K562 treated with DMSO at 1 percent for 4 hours (cell line): ENCODE results near the gene SSTR3. TPM values are rescaled to one million over a fixed set of nuclear protein-coding genes. Genes with fewer than 3 reads are reported as not detected.

Experiments
- total RNA-seq: library from RNA; unstranded; fragments of 300-600 nt; gene quantifications from 2 replicates; pipeline ENCODE4 v1.2.3, GENCODE V29; 2022; ENCODE audit not compliant: insufficient read depth

Gene SSTR3
- total RNA-seq: 0.37 TPM in 1 of 2 replicates, not detected in the other

DNA sequence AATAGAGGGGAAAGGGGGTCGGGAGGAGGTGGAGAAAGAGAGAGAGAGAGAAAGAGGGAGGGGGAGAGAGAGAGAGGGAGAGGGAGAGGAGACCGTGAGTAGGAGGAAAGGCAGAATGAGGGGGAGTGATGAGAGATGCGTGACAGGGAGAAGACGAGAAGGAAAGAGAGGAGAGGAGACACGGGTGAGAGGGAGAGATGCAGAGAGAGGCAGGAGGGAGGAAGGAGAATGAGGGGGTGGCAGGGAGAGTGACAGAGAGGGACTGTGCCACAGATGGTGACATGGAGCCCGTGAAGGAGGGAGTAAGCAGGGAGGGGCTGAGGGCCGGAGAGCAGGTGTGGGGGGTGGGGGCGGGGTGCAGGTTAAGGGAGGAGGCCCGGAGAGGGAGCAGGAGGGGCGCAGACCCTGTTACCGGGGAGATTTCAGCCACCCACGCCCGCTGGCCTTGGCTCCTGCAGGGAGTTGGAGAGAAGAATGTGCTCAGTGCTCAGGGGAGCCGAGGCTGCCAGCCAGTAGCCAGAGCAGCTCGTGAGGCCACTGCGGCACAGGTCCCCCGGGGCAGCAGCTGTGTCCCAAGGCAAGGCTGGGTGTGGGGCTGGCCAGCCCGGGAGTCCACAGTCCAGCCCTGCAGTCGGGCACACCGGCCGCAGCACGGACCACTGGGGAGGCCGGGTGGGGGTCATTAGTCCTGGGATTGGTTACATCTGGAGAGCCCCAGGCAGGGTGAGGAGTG is at the start of gene SSTR3:
SSTR3 (minus strand) TSS at position 304 of the 733 bp plus-strand sequence. CDS start 4,674 bp downstream, outside the sequence.

DNA sequence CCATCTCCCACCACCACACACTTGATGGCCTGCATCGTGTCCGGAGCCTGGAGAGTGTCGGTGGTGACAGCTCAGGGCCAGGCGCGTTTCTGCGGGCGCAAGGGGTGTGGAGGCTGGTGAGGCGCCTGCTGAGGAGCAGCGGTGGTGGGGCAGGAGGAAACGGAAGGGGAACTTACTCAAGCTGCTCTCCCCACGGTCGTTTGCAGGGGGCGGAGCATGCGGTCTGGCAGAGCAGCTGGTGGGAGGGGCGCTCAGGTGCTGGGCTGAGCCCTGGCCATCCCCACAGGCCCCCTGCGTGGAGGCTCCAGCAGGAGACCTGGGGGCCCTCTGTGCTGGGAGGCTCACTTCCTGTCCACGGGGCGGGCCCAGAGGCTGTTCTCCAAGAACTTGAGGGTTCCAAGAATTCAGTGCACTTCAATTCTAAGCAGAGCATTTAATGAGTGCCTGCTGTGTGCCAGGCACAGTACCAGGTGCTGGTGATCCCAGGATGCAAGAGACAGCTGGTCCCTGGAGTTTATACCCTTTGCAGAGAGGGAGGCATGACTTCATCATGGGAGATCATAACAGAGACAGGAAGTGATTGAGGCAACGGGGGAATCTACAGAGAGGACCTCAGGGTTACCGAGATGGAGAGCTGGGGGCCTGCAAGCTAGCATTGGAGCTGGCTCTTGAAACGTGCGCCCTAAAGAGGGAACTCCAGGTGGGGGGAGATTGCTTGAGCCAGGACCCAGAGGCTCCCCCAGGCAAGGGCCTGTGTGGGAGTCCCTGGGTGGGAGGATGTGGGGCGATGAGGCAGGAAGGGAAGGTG is 32.0 kb upstream of the SSTR3 start, which contains the start of gene RAC2:
RAC2 (minus strand) TSS at position 156 of the 808 bp plus-strand sequence; CDS start at position 35, 121 bp downstream.

DNA sequence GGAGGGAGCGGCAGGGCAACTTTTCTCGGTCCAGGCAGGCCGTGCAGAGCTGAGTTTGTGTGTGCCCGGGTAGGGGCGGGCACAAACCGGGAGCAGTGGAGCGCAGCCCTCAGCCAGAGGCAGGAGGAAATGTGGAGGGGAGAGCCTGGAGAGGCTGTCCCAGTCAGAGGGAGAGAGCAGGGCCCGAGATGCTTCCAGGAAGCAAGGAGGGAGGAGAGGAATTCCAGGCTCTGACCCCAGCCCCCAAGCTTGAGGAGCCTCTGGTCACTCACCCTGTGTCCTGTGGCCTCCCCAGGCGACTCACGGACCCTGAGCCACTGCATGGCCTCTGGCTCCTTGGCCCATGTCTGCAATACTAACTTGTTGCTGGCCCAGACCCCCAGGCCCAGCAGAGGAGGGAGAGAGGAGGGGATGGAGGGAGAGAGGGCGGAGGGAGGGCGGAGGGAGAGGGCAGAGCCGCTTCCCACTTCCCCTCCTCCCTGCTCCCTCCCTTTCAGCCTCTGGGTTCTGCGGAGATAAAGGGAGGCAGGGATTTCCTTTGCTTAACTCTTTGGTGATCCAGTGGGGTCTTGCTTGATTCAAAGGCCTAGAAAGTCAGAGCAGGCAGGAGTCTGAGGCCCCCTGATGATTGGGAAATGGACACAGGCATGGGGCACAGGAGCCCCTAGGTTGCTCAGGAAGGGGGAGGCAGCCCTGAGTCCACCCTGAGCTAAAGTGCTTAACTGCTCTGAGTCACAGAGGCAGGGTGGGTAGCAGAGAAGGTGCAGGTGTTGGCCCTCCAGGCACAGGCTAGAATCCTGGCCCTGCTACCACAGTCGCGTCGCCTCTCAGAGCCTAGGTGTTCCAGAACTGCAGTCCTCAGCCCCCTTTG is 24.2 kb downstream of the SSTR3 start, which contains the start of gene C1QTNF6:
C1QTNF6 (minus strand) TSS at position 357 of the 871 bp plus-strand sequence; CDS start at position 323, 34 bp downstream.

Other genes starting within 250 kb of the SSTR3 start
- 40.7 and 53.3 TPM in 2 replicates for gene TST, start 193.0 kb downstream of the SSTR3 start, total RNA-seq
- gene MPST, start 192.7 kb downstream of the SSTR3 start, total RNA-seq: 144 and 150 TPM in 2 replicates
- gene KCTD17, start 160.7 kb downstream of the SSTR3 start, total RNA-seq: not detected in 2 replicates
- gene TMPRSS6, start 102.8 kb downstream of the SSTR3 start, total RNA-seq: not detected in 2 replicates
- gene IL2RB, start 62.6 kb downstream of the SSTR3 start, total RNA-seq: 0.87 and 0.94 TPM in 2 replicates
- gene C1QTNF6, start 24.2 kb downstream of the SSTR3 start, total RNA-seq: 1.4 and 1.5 TPM in 2 replicates
- gene RAC2, start 31.8 kb upstream of the SSTR3 start, total RNA-seq: 297 and 337 TPM in 2 replicates
- gene CYTH4, start 70.0 kb upstream of the SSTR3 start, total RNA-seq: 0.37 and 0.47 TPM in 2 replicates
- not detected in 2 replicates for gene ELFN2, start 215.0 kb upstream of the SSTR3 start, total RNA-seq